SH-SY5Y (cell line): ENCODE results near the gene XRCC2.

ENCODE experiments used
- GATA2 ChIP-seq: IDR thresholded peaks from 2 replicates; pipeline ENCODE4 v1.6.1; 2011; ENCODE audit warnings: mild to moderate bottlenecking, low read depth, low read length
- GATA3 ChIP-seq: IDR thresholded peaks from 2 replicates; pipeline ENCODE4 v1.6.1; 2011; ENCODE audit warnings: low read depth, mild to moderate bottlenecking, low read length, moderate library complexity

DNA sequence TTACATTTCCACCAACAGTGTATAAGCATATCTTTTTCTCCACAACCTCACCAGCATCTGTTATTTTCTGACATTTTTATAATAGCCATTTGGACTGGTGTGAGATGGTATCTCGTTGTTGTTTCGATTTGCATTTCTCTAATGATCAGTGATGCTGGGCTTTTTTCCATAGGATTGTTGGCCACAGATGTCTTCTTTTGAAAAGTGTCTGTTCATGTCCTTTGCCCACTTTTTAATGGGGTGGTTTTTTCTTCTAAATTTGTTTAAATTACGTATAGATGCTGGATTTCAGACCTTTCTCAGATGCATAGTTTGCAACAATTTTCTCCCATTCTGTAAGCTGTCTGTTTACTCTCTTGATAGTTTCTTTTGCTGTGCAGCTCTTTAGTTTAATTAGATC lies 28.9 kb downstream of the XRCC2 start:
- TF ChIP-seq GATA3 (no peak), GATA2 (no peak)
